GM23338 (cell line): Measurements from ENCODE around the gene NDC1. TPM values are rescaled to one million over a fixed set of nuclear protein-coding genes. Genes with fewer than 3 reads are reported as not detected.

ENCODE experiments used
- ATAC-seq: fragments of 200-7000 bp; cut with Tn5 transposase; 3 replicates; pipeline ENCODE4 v1.9.1; 2020
- DNase-seq: peaks from one replicate; pipeline ENCODE4 v3.0.0-alpha.2; 2015; ENCODE audit warnings: low spot score
- H2AFZ ChIP-seq: fragments of 200-600 bp; sonication (generic); 2 replicates; pipeline ENCODE4 v1.8.0; 2016; ENCODE audit warnings: antibody characterized with exemption, mild to moderate bottlenecking, moderate library complexity
- H3F3A ChIP-seq: fragments of 200-600 bp; sonication (generic); replicated peaks from 2 replicates; pipeline ENCODE4 v1.8.0; 2017; ENCODE audit warnings: antibody characterized with exemption, mixed run types, low read depth
- H3K27ac ChIP-seq: fragments of 200-600 bp; sonication (generic); 2 replicates; pipeline ENCODE4 v1.6.1; 2016; ENCODE audit warnings: low read depth
- H3K27me3 ChIP-seq: fragments of 200-600 bp; sonication (generic); 2 replicates; pipeline ENCODE4 v1.8.0; 2016; ENCODE audit warnings: mild to moderate bottlenecking, mixed run types, moderate library complexity; ENCODE audit not compliant: insufficient read depth
- H3K36me3 ChIP-seq: fragments of 200-600 bp; sonication (generic); 2 replicates; pipeline ENCODE4 v1.8.0; 2016; ENCODE audit warnings: mild to moderate bottlenecking; ENCODE audit not compliant: insufficient read depth
- H3K4me1 ChIP-seq: fragments of 200-600 bp; sonication (generic); 2 replicates; pipeline ENCODE4 v1.8.0; 2016; ENCODE audit warnings: mild to moderate bottlenecking, moderate library complexity; ENCODE audit not compliant: insufficient read depth
- H3K4me2 ChIP-seq: fragments of 200-600 bp; sonication (generic); 2 replicates; pipeline ENCODE4 v1.7.1; 2017; ENCODE audit warnings: mixed run types
- H3K4me3 ChIP-seq: fragments of 200-600 bp; sonication (generic); 2 replicates; pipeline ENCODE4 v1.6.1; 2016; ENCODE audit warnings: mixed run types
- H3K79me2 ChIP-seq: fragments of 200-600 bp; sonication (generic); replicated peaks from 2 replicates; pipeline ENCODE4 v1.8.0; 2017; ENCODE audit warnings: mild to moderate bottlenecking; ENCODE audit not compliant: insufficient read depth
- H3K9me2 ChIP-seq: fragments of 200-600 bp; sonication (generic); 2 replicates; pipeline ENCODE4 v1.8.0; 2017; ENCODE audit not compliant: insufficient read depth
- H4K20me1 ChIP-seq: fragments of 200-600 bp; sonication (generic); replicated peaks from 2 replicates; pipeline ENCODE4 v1.8.0; 2017; ENCODE audit warnings: mild to moderate bottlenecking; ENCODE audit not compliant: insufficient read depth
- H3K27ac Mint-ChIP-seq: 2 replicates; pipeline ENCODE4 v1.8.0; 2020; ENCODE audit warnings: inconsistent platforms, mild to moderate bottlenecking, moderate library complexity, mixed read lengths
- H3K27me3 Mint-ChIP-seq: 3 replicates; pipeline ENCODE4 v1.8.0; 2022; ENCODE audit warnings: low read depth, mild to moderate bottlenecking, moderate library complexity, mixed read lengths, inconsistent platforms; ENCODE audit not compliant: insufficient read depth, poor library complexity
- H3K36me3 Mint-ChIP-seq: 3 replicates; pipeline ENCODE4 v1.8.0; 2021; ENCODE audit warnings: low read depth, mild to moderate bottlenecking, inconsistent platforms, moderate library complexity, mixed read lengths
- H3K4me1 Mint-ChIP-seq: 3 replicates; pipeline ENCODE4 v1.8.0; 2020; ENCODE audit warnings: mild to moderate bottlenecking, inconsistent platforms, mixed read lengths
- H3K4me3 Mint-ChIP-seq: 3 replicates; pipeline ENCODE4 v1.8.0; 2021; ENCODE audit warnings: moderate library complexity, mild to moderate bottlenecking, inconsistent platforms, mixed read lengths
- H3K9me3 Mint-ChIP-seq: 3 replicates; pipeline ENCODE4 v1.8.0; 2020; ENCODE audit warnings: moderate library complexity, mild to moderate bottlenecking, inconsistent platforms, mixed read lengths
- CREB1 ChIP-seq: fragments of 250-450 bp; sonication (Bioruptor Pico); IDR thresholded peaks from 2 replicates; pipeline ENCODE4 v1.5.0; 2020; ENCODE audit warnings: low read depth, mild to moderate bottlenecking, moderate library complexity
- ETS1 ChIP-seq: IDR thresholded peaks from 2 replicates; pipeline ENCODE4 v1.6.1; 2016; ENCODE audit warnings: antibody characterized with exemption
- EZH2 ChIP-seq: fragments of 200-600 bp; sonication (generic); IDR thresholded peaks from one replicate; pipeline ENCODE4 v1.8.0; 2017; ENCODE audit warnings: antibody characterized with exemption, mild to moderate bottlenecking, low read depth; ENCODE audit not compliant: unreplicated experiment
- JUNB ChIP-seq: IDR thresholded peaks from one replicate; pipeline ENCODE4 v1.6.1; 2016; ENCODE audit warnings: antibody characterized with exemption; ENCODE audit not compliant: unreplicated experiment
- NANOG ChIP-seq: IDR thresholded peaks from 2 replicates; pipeline ENCODE4 v1.6.1; 2016; ENCODE audit warnings: antibody characterized with exemption, borderline replicate concordance
- POLR2AphosphoS5 ChIP-seq: IDR thresholded peaks from 2 replicates; pipeline ENCODE4 v1.6.1; 2016; ENCODE audit warnings: antibody characterized with exemption, low read depth
- polyA plus RNA-seq: library from polyadenylated mRNA; unstranded; fragments of >200 nt; fragmentation: Nextera tagmentation; extraction: Ambion mirVana; gene quantifications from 2 replicates; pipeline ENCODE4 v1.2.1, GENCODE V29; 2016
- total RNA-seq: library from RNA; depleted of rRNA; stranded (reverse); fragments of >200 nt; shearing (Covaris generic); gene quantifications from 2 replicates; pipeline ENCODE4 v1.2.3, GENCODE V29; 2014
- TF ChIP-seq, protein P1 (sequence below): fragments of 250-450 bp; sonication (Bioruptor Pico); IDR thresholded peaks from 2 replicates; pipeline ENCODE4 v1.5.0; 2020; ENCODE audit warnings: mild to moderate bottlenecking, moderate library complexity

The NDC1 gene
- total and polyA plus RNA-seq, 2 experiments from 2014 or later: 19.8 to 100 TPM

GRCh38 chr1:53739109-53739681 is 98.9 kb downstream of the NDC1 start, which contains the start of gene GLIS1:
Gene GLIS1, minus strand, starts transcription at chr1:53739164. Its CDS starts 1,100 bp downstream, at chr1:53738064.
- peaks cover 61% of the 10 kb centered on the region for H3K27me3 Mint-ChIP-seq
- Histone ChIP-seq H3K27ac (no peak within 1 kb of the TSS), H3F3A (peaks cover 4% of the 10 kb centered on the region; the same call in 1 of the 2 replicates), H2AFZ (peak within 1 kb of the TSS; percentile 98), H3K27me3 (peaks cover 78% of the 10 kb centered on the region), H3K36me3 (no peaks in the 10 kb centered on the region), H3K4me2 (peak within 1 kb of the TSS; percentile 85), H4K20me1 (no peaks in the 10 kb centered on the region), H3K4me3 (peak within 1 kb of the TSS; percentile 63), H3K4me1 (peaks cover 9% of the 10 kb centered on the region; the same call in 1 of the 2 replicates), H3K79me2 (no peaks in the 10 kb centered on the region), H3K9me2 (no peaks in the 10 kb centered on the region)
- H3K4me3 Mint-ChIP-seq: peak within 1 kb of the TSS; percentile 61
- no peaks in the 10 kb centered on the region for H3K9me3 Mint-ChIP-seq
- DNase-seq (peak; percentile 92), ATAC-seq (peak; percentile 83)
- H3K4me1 Mint-ChIP-seq: peaks cover 12% of the 10 kb centered on the region
- H3K27ac Mint-ChIP-seq: no peak within 1 kb of the TSS
- no peaks in the 10 kb centered on the region for H3K36me3 Mint-ChIP-seq
- TF ChIP-seq JUNB (no peak), ETS1 (no peak), CREB1 (CRISPR knock-in tag) (no peak; the same call in 1 of the 2 replicates), EZH2 (no peak), POLR2AphosphoS5 (no peak), NANOG (no peak)
- TF ChIP-seq, protein P1, sequence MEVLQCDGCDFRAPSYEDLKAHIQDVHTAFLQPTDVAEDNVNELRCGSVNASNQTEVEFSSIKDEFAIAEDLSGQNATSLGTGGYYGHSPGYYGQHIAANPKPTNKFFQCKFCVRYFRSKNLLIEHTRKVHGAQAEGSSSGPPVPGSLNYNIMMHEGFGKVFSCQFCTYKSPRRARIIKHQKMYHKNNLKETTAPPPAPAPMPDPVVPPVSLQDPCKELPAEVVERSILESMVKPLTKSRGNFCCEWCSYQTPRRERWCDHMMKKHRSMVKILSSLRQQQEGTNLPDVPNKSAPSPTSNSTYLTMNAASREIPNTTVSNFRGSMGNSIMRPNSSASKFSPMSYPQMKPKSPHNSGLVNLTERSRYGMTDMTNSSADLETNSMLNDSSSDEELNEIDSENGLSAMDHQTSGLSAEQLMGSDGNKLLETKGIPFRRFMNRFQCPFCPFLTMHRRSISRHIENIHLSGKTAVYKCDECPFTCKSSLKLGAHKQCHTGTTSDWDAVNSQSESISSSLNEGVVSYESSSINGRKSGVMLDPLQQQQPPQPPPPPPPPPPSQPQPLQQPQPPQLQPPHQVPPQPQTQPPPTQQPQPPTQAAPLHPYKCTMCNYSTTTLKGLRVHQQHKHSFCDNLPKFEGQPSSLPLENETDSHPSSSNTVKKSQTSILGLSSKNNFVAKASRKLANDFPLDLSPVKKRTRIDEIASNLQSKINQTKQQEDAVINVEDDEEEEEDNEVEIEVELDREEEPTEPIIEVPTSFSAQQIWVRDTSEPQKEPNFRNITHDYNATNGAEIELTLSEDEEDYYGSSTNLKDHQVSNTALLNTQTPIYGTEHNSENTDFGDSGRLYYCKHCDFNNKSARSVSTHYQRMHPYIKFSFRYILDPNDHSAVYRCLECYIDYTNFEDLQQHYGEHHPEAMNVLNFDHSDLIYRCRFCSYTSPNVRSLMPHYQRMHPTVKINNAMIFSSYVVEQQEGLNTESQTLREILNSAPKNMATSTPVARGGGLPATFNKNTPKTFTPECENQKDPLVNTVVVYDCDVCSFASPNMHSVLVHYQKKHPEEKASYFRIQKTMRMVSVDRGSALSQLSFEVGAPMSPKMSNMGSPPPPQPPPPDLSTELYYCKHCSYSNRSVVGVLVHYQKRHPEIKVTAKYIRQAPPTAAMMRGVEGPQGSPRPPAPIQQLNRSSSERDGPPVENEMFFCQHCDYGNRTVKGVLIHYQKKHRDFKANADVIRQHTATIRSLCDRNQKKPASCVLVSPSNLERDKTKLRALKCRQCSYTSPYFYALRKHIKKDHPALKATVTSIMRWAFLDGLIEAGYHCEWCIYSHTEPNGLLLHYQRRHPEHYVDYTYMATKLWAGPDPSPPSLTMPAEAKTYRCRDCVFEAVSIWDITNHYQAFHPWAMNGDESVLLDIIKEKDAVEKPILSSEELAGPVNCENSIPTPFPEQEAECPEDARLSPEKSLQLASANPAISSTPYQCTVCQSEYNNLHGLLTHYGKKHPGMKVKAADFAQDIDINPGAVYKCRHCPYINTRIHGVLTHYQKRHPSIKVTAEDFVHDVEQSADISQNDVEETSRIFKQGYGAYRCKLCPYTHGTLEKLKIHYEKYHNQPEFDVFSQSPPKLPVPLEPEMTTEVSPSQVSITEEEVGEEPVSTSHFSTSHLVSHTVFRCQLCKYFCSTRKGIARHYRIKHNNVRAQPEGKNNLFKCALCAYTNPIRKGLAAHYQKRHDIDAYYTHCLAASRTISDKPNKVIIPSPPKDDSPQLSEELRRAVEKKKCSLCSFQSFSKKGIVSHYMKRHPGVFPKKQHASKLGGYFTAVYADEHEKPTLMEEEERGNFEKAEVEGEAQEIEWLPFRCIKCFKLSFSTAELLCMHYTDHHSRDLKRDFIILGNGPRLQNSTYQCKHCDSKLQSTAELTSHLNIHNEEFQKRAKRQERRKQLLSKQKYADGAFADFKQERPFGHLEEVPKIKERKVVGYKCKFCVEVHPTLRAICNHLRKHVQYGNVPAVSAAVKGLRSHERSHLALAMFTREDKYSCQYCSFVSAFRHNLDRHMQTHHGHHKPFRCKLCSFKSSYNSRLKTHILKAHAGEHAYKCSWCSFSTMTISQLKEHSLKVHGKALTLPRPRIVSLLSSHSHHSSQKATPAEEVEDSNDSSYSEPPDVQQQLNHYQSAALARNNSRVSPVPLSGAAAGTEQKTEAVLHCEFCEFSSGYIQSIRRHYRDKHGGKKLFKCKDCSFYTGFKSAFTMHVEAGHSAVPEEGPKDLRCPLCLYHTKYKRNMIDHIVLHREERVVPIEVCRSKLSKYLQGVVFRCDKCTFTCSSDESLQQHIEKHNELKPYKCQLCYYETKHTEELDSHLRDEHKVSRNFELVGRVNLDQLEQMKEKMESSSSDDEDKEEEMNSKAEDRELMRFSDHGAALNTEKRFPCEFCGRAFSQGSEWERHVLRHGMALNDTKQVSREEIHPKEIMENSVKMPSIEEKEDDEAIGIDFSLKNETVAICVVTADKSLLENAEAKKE: no peak
